Type B pancreatic cell (in vitro differentiated cells): ENCODE data around the gene SDHAF2. TPM values are rescaled to one million over a fixed set of nuclear protein-coding genes. Genes with fewer than 3 reads are reported as not detected.

Experiments
- DNase-seq: peaks from one replicate; pipeline ENCODE4 v3.0.0; 2021; ENCODE audit warnings: mixed read lengths; ENCODE audit not compliant: unreplicated experiment; ENCODE audit errors: extremely low spot score
- H3K27ac Mint-ChIP-seq: 2 replicates; pipeline ENCODE4 v1.8.0; 2021; ENCODE audit warnings: mild to moderate bottlenecking, mixed read lengths
- H3K27me3 Mint-ChIP-seq: 2 replicates; pipeline ENCODE4 v1.8.0; 2021; ENCODE audit warnings: mixed read lengths
- H3K36me3 Mint-ChIP-seq: 2 replicates; pipeline ENCODE4 v1.8.0; 2021; ENCODE audit warnings: mixed read lengths
- H3K4me1 Mint-ChIP-seq: one replicate; pipeline ENCODE4 v1.8.0; 2021; ENCODE audit warnings: mixed read lengths; ENCODE audit not compliant: unreplicated experiment
- H3K4me3 Mint-ChIP-seq: 2 replicates; pipeline ENCODE4 v1.8.0; 2021; ENCODE audit warnings: mild to moderate bottlenecking, mixed read lengths
- H3K9me3 Mint-ChIP-seq: 2 replicates; pipeline ENCODE4 v1.8.0; 2021; ENCODE audit warnings: mixed read lengths
- total RNA-seq: library from RNA; stranded (reverse); gene quantifications from 2 replicates; pipeline ENCODE4 v1.2.1, GENCODE V29; 2021; ENCODE audit warnings: low replicate concordance
- TF ChIP-seq, protein P1 (sequence below): fragments of 200-600 bp; sonication (generic); conservative IDR thresholded peaks from 2 replicates; pipeline ENCODE4 v1.5.0; 2021; ENCODE audit warnings: antibody characterized with exemption, mild to moderate bottlenecking

The SDHAF2 gene
- total RNA-seq, 1 donor from 2014 or later, result 41.7 TPM

DNA sequence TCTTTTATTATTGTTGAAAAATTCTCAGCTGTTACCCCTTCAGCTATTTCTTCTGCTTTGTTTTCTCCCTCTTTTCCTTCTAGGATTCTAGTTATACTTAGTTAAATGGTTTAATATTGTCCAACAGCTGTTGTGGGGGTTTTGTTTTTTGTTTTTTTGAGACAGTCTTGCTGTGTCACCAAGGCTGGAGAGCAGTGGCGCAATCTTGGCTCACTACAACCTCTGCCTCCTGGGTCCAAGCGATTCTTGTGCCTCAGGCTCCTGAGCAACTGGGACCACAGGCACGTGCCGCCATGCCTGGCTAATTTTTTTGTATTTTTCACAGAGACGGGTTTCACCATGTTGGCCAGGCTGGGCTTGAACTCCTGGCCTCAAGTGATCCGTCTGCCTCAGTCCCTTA lies 12.7 kb downstream of the SDHAF2 start:
- Mint-ChIP-seq H3K4me3 (no peak overlapping the region), H3K36me3 (peaks cover 32% of the 10 kb centered on the region), H3K27me3 (no peaks in the 10 kb centered on the region), H3K27ac (no peak overlapping the region), H3K9me3 (no peaks in the 10 kb centered on the region), H3K4me1 (peaks cover 16% of the 10 kb centered on the region)
- TF ChIP-seq, protein P1, sequence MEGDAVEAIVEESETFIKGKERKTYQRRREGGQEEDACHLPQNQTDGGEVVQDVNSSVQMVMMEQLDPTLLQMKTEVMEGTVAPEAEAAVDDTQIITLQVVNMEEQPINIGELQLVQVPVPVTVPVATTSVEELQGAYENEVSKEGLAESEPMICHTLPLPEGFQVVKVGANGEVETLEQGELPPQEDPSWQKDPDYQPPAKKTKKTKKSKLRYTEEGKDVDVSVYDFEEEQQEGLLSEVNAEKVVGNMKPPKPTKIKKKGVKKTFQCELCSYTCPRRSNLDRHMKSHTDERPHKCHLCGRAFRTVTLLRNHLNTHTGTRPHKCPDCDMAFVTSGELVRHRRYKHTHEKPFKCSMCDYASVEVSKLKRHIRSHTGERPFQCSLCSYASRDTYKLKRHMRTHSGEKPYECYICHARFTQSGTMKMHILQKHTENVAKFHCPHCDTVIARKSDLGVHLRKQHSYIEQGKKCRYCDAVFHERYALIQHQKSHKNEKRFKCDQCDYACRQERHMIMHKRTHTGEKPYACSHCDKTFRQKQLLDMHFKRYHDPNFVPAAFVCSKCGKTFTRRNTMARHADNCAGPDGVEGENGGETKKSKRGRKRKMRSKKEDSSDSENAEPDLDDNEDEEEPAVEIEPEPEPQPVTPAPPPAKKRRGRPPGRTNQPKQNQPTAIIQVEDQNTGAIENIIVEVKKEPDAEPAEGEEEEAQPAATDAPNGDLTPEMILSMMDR, result no peak
- no peak for DNase-seq

DNA sequence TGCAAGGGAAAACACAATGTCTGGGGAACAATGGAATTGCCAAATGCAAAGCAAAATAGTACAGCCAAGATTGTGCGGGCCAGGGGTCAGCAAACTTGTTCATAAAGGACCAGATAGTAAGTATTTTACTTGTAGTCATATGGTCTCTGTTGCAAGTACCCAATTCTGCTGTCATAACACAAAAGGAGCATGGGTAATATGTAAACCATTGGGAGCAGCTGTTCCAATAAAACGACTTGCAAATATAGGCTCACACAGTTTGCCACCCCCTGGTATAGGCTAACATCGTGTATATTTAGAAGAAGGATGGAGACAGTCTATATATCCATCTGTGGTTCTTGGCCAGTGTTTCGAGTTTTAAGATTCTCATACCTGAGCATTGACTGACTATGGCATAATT lies 15.6 kb downstream of the SDHAF2 start:
- Mint-ChIP-seq H3K9me3 (no peaks in the 10 kb centered on the region), H3K4me3 (no peak overlapping the region), H3K27ac (peak overlapping the region; percentile 75), H3K36me3 (peaks cover 28% of the 10 kb centered on the region), H3K27me3 (no peaks in the 10 kb centered on the region), H3K4me1 (peaks cover 16% of the 10 kb centered on the region)
- TF ChIP-seq, protein P1, result no peak
- DNase-seq, result no peak

DNA sequence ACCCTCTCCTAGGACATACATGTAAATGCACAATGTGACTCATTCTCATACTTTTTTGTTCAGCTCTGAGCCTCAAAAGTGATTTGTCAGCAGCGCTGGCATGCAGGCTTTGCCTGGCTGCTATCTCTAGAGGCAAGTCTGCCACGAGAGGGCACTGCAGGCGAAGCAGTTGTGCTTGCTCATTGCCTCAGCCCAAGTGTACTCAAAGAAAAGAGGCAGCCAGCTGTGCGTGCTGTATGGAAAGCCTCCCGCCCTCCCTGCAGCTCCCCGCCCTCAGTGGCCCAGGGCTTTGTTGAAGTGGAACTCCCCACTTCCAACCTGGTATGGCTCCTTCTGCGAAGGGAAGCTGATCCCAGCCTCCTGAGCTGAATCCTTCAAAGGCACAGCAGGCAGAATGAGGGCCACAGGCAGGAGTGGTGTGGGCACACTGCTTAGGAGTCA lies 16.3 kb downstream of the SDHAF2 start:
- peaks cover 30% of the 10 kb centered on the region for H3K36me3 Mint-ChIP-seq
- peaks cover 16% of the 10 kb centered on the region for H3K4me1 Mint-ChIP-seq
- H3K27me3 Mint-ChIP-seq, result no peaks in the 10 kb centered on the region
- no peaks in the 10 kb centered on the region for H3K9me3 Mint-ChIP-seq
- peak; percentile 88 for DNase-seq
- H3K27ac Mint-ChIP-seq, result peak overlapping the region; percentile 75
- TF ChIP-seq, protein P1, result peak; percentile 97
- no peak overlapping the region for H3K4me3 Mint-ChIP-seq

DNA sequence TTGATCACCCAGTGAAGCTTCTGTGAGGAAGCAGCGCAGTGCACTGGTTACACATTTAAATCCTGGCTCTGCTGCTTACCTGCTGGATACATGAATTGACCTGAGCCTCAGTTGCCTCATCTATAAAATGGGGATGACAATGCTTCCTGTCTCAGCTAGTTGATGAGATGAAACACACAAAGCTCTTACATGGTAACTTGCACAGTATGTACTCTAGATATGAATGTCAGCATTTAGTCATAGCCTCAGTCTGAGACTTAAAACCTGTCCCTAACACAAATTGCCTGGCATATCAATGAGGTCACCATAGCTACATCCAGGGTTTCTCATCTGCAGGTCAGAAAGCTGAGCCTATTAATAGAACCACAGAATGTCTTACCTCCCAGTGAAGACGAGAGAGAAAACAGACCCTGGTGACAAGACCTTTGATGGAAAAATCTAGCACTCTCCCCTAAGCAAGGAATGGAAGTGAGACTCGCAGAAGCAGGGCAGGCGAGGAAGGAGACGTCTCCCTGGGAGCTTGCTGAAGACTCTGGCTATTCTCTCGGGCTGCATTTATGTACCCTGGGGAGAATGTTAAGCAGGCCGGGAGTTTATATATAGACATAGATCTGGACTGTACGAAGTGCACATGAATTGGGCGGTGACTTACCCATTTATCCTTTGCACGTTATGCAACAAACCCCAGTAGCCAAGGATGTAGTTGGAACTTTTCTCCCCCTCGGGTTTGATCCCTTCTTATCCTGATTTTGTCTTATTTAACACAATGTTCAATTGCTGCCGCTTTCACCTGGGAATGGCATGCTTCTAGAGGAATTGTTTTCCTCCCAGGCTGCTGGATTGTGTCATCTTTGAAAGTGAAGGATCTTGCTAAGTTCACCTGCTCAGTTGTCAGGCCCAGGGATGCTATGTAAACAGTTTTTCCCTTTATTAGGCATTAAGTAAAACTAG lies 18.0 kb downstream of the SDHAF2 start:
- no peaks in the 10 kb centered on the region for H3K27me3 Mint-ChIP-seq
- H3K27ac Mint-ChIP-seq, result no peak overlapping the region
- H3K4me1 Mint-ChIP-seq, result peaks cover 16% of the 10 kb centered on the region
- peaks cover 23% of the 10 kb centered on the region for H3K36me3 Mint-ChIP-seq
- no peak for DNase-seq
- no peak overlapping the region for H3K4me3 Mint-ChIP-seq
- TF ChIP-seq, protein P1, result no peak
- no peaks in the 10 kb centered on the region for H3K9me3 Mint-ChIP-seq

DNA sequence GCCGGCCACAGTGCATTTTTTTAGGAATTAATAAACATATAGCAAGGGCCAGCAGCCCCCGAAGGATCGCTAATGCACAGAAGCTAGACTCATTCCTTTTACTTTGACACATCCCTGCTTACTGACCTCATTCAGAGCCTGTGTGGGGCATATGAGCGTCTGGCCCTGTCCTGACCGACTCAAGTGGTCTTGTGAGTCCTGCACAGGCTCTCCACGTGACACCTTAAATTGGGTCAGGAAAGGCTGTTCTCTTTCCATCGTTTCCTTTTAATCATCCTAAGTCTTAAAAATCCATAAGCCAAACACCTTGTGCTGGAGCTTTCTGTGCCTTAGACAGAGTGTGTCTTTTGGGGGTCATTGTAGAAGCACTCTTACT lies 18.6 kb downstream of the SDHAF2 start:
- Mint-ChIP-seq H3K27me3 (no peaks in the 10 kb centered on the region), H3K4me1 (peaks cover 16% of the 10 kb centered on the region), H3K27ac (no peak overlapping the region), H3K36me3 (peaks cover 17% of the 10 kb centered on the region), H3K9me3 (no peaks in the 10 kb centered on the region), H3K4me3 (no peak overlapping the region)
- TF ChIP-seq, protein P1, result no peak
- DNase-seq, result no peak
